Psoas muscle (tissue), 8 donors: ENCODE results near the gene ABHD8. TPM values are rescaled to one million over a fixed set of nuclear protein-coding genes. Genes with fewer than 3 reads are reported as not detected.

Experiments
- ATAC-seq, 4 donors: fragments of 200-7000 bp; cut with Tn5 transposase; one replicate each; pipeline ENCODE4 v1.9.1; 2020; ENCODE audit warnings: moderate library complexity in 3 of 4, mild to moderate bottlenecking in 2 of 4
- DNase-seq, 2 donors: peaks; one replicate each; pipeline ENCODE4 v3.0.0-alpha.2; 2020
- H3K27ac ChIP-seq: fragments of 200-600 bp; one replicate; pipeline ENCODE4 v1.8.0; 2022
- H3K27me3 ChIP-seq, 3 donors: fragments of 200-600 bp in 1 of 3; one replicate each; pipeline versions ENCODE4 v1.6.1 to v1.8.0; 2013 to 2022; ENCODE audit warnings: low read length in 2 of 3, mild to moderate bottlenecking in 2 of 3, moderate library complexity in 1 of 3; ENCODE audit not compliant: insufficient read depth in 3 of 3
- H3K36me3 ChIP-seq, 2 donors: fragments of 200-600 bp in 1 of 2; one replicate each; pipeline versions ENCODE4 v1.6.1 to v1.8.0; 2013 to 2022; ENCODE audit warnings: low read depth in 1 of 2, mild to moderate bottlenecking in 1 of 2, moderate library complexity in 1 of 2; ENCODE audit not compliant: insufficient read depth in 1 of 2
- H3K4me1 ChIP-seq: fragments of 200-600 bp; one replicate; pipeline ENCODE4 v1.8.0; 2022
- H3K4me3 ChIP-seq: fragments of 200-600 bp; one replicate; pipeline ENCODE4 v1.8.0; 2022; ENCODE audit warnings: mild to moderate bottlenecking
- H3K9me3 ChIP-seq: fragments of 200-600 bp; one replicate; pipeline ENCODE4 v1.8.0; 2022
- WGBS, 3 donors: extraction: QIAGEN DNeasy Blood & Tissue Kit; methylation state at CpG; one replicate each; pipeline versions ENCODE4 v1.1.6 to v1.1.7; 2013; 5-methylcytosine and 5-hydroxymethylcytosine counted together
- intact Hi-C, 2 donors: fragments of 100-400 bp; cut with DNase I; formaldehyde crosslinking; loops; one replicate each; pipeline versions ENCODE4 v1.11.0 to v1.14.2; 2022
- polyA plus RNA-seq, 3 donors: library from polyadenylated mRNA; stranded (reverse); fragments of 200-250 nt; gene quantifications; one replicate each; pipeline ENCODE4 v1.2.3, GENCODE V29; 2013
- total RNA-seq, 4 donors: library from RNA; stranded (reverse); fragmentation: NEBNext Ultra II Directional in 2 of 4; extraction: Animal tissue kit (Norgen Biotek cat#: 25700) in 2 of 4; gene quantifications; one replicate each; pipeline versions ENCODE4 v1.2.1 to v1.2.4, GENCODE V29; 2021 to 2023
- TF ChIP-seq, protein P1 (sequence below): fragments of 200-600 bp; IDR thresholded peaks from one replicate; pipeline ENCODE4 v1.8.0; 2022; ENCODE audit warnings: antibody characterized with exemption
- donor health status: healthy with polysubstance abuse.
- donor health status: DM: no; HTN: no; CAD: no; lungs with moderate emphysema.
- donor health status: Bipolar disorder and iron deficiency.
- donor health status: healthy.
- donor health status: DM: yes; HTN: yes; CAD: no.
- donor health status: DM: no; HTN: no; CAD: no.
- donor health status: DM: no; HTN: no; CAD: no.
- donor health status: DM: yes; HTN: yes; CAD: no.

The ABHD8 gene
- total and polyA plus RNA-seq, 7 donors, result 6.1 to 26.8 (median 12.3) TPM

DNA sequence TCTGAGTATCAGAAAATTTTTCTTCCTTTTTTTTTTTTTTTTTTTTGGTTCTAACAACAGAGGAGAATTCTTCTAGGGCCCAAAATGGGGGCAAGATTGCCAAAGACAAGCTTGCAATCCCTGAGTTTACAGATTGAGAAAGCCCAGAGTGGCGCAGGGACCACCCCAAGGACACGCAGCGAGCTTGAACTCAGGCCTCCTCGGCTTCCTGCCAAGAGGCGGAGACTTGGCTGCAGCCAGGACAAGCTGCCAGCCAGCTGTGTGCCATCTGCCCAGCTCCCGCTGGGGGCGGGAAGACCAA, 1.9 kb upstream of the ABHD8 start:
- H3K4me3 ChIP-seq, result peak overlapping the region; percentile 79
- DNase-seq (no peak), ATAC-seq (no peak)
- peaks cover 33% of the 10 kb centered on the region for H3K4me1 ChIP-seq
- H3K36me3 ChIP-seq, result peaks cover 0 to 7% of the 10 kb centered on the region in 2 donors
- intact Hi-C loops, result no loop called here
- 1 to 2% (median 1%) methylated on average over 7 of the region's 7 CpGs for WGBS, 3 donors
- no peaks in the 10 kb centered on the region for H3K27me3 ChIP-seq
- H3K9me3 ChIP-seq, result no peaks in the 10 kb centered on the region
- peak overlapping the region; percentile 88 for H3K27ac ChIP-seq
- TF ChIP-seq, protein P1, sequence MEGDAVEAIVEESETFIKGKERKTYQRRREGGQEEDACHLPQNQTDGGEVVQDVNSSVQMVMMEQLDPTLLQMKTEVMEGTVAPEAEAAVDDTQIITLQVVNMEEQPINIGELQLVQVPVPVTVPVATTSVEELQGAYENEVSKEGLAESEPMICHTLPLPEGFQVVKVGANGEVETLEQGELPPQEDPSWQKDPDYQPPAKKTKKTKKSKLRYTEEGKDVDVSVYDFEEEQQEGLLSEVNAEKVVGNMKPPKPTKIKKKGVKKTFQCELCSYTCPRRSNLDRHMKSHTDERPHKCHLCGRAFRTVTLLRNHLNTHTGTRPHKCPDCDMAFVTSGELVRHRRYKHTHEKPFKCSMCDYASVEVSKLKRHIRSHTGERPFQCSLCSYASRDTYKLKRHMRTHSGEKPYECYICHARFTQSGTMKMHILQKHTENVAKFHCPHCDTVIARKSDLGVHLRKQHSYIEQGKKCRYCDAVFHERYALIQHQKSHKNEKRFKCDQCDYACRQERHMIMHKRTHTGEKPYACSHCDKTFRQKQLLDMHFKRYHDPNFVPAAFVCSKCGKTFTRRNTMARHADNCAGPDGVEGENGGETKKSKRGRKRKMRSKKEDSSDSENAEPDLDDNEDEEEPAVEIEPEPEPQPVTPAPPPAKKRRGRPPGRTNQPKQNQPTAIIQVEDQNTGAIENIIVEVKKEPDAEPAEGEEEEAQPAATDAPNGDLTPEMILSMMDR, result no peak

DNA sequence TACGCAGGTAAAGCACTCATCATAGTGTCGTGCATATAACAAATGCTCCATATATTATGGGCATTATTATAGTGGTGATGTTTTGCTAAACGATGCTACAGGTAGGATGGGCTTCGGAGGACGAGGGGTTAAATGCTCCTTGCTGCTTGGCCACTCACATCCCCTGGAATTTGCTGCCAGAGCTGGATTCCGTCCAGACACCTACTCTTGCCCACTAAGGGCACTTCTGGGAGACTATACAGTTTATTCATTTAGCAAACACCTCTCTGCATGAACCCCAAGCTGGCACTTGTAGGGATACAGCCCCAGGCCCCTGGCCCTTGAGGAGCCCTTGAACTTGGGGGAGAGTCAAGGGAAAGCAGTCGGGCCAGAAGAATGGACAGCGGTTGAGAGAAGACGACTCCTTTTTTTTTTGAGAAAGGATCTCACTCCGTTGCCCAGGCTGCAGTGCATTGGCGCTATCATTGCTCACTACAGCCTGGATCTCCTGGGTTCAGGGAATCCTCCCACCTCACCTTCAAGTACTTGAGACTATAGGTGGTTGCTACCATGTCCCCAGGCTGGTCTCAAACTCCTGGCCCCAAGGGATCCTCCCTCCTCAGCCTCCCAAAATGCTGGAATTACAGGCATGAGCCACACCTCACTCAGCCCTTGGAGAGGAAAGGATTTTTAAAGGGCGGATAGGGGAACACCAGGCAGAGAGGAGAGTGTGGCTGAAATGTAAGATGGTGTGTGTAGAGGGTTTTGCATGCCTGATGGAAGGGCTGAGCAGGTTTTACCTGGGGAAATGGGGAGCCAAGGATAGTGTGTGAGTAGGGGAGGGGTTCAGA, 1.4 kb upstream of the ABHD8 start:
- H3K27ac ChIP-seq, result peak overlapping the region; percentile 88
- intact Hi-C loops, result no loop called here
- H3K4me1 ChIP-seq, result peaks cover 32% of the 10 kb centered on the region
- TF ChIP-seq, protein P1, result no peak
- H3K9me3 ChIP-seq, result no peaks in the 10 kb centered on the region
- DNase-seq, result no peak
- no peak overlapping the region for H3K4me3 ChIP-seq
- peaks cover 0 to 7% of the 10 kb centered on the region in 2 donors for H3K36me3 ChIP-seq
- no peak for ATAC-seq
- no peaks in the 10 kb centered on the region for H3K27me3 ChIP-seq
- 48 to 55% (median 52%) methylated on average over 12 of the region's 12 CpGs for WGBS, 3 donors

DNA sequence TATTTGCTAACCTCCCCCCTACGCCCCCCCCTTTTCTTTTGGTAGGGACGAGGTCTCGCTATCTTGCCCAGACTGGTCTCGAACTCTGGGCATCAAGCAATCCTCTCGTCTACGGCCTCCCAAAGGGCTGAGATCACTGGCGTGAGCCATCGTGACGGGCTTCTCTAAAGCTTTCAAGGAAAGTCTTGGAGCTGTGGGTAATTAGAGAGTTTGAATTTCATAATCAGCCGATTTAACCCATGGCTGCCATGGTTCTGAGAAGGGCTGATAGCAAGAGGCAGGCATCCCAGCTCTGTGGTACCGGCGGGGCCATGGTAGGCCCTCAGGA, 679 bp upstream of the ABHD8 start:
- intact Hi-C loops, result no loop called here
- ATAC-seq (peak in 1 of 4 donors; percentile 5), DNase-seq (no peak)
- Histone ChIP-seq H3K4me1 (peaks cover 32% of the 10 kb centered on the region), H3K4me3 (peak overlapping the region; percentile 93), H3K36me3 (peaks cover 0 to 7% of the 10 kb centered on the region in 2 donors), H3K27ac (peak overlapping the region; percentile 86), H3K9me3 (no peaks in the 10 kb centered on the region), H3K27me3 (no peaks in the 10 kb centered on the region)
- TF ChIP-seq, protein P1, result no peak
- 33 to 48% (median 48%) methylated on average over 12 of the region's 12 CpGs for WGBS, 3 donors

DNA sequence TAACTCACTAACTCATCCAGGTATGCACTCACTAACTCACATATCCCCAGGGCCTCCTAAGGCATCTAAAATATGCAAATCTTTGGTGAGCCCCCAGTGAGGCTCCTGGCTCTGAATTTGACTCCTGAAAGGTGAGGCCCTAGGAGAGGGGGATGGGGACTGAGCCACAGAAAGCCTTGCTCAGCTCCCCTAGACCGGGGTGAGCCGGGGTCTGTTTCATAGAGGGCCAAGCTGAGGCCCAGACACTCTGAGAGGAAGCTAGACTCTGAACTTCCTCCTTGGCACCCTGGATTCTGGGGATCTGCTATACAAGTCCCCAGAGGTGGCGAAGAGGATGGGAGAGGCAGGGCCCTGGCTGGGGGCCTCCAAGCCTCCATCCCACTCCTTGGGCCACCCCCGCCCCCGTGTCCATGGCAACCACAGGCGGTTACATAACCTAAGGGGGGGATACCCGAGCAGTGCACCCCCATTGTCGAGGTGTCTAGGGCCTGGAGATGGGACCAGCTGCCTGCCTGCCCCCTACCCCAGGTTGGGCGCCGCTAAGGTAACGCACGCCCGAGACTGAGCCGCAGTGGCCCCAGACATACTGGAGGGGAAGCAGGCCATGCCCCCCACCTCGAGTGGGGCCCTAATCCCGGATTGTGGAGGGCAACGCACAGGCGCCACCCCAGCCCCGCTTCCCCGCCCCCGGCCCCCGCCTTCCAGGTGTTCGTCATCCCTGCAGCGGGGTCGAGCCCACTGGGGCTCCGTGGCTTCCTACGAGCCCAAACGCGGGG, 646 bp downstream of the ABHD8 start:
- peak in 2 of 4 donors; percentile 0 for ATAC-seq
- Histone ChIP-seq H3K27me3 (no peaks in the 10 kb centered on the region), H3K9me3 (peaks cover 5% of the 10 kb centered on the region), H3K4me1 (peaks cover 32% of the 10 kb centered on the region), H3K4me3 (peak overlapping the region; percentile 93), H3K36me3 (peaks cover 0 to 13% of the 10 kb centered on the region in 2 donors), H3K27ac (peak overlapping the region; percentile 86)
- 5 to 9% (median 8%) methylated on average over 16 to 29 of the region's 29 CpGs for WGBS, 3 donors
- intact Hi-C loops, result no loop called here
- peak in 1 of 2 donors; percentile 71 for DNase-seq
- TF ChIP-seq, protein P1, result no peak
